Measurements from ENCODE around the gene HIPK3.
A peak's percentile ranks its signal among the peaks of the same experiment; 100 is the strongest.
"Not testable (repeated sequence)": the region's sequence is repeated elsewhere in the genome, so short reads cannot be mapped to it uniquely, and the experiment has no call there.

Gene HIPK3

DNA sequence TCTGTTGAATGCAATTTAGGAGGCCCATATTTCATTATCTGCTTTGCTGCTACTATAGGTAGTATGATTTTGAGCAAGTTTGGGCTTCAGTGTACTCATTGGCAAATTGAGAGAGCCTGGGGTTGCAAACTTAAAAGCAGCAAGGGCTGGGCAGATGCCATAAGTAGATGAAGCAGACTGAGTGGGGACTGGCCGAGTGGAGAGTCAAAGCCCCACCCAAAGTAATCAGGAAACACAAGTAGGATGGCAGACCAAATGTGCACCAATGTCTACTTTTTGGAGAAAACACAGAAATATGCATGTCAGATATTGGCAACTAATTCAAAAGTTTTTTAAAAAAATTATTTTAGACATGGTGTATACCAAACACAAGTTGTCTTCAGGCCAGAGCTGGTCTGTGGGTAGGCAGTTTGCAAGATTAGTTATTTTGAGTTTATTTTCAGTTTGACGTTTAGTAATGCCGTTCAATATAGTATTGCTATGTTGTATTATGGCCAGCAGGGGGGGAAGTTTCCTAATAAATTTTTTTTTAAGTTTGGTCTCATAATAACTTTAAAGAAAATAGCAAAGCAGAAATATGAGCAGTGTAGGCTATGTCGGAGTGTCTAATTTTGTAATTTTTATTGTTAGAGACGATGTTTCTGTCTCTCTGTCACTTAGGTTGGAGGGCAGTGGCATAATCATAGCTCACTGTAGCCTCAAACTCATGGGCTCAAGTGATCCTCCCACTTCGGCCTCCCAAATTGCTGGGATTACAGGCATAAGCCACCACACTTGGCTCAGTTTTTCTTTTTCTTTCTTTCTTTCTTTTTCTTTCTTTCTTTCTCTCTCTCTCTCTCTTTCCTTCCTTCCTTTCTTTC lies 105.1 kb downstream of the HIPK3 start:
- no peak for DNase-seq

DNA sequence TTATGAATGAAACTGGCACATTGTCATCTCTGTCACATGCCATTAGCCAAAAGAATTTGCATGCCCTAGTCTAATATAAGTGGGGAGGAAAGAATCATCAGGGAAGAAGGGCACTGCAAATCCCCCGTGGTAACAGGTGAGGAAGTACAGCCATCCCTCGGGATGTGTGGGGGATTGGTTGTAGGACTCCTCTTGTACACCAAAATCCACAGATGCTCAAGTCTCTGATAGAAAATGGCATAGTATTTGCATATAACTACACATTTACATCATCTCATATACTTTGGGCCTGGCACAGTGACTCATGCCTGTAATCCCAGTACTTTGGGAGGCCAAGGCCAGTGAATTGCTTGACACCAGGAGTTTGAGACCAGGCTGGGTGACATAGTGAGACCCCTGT lies 109.7 kb downstream of the HIPK3 start:
- DNase-seq, result no peak

DNA sequence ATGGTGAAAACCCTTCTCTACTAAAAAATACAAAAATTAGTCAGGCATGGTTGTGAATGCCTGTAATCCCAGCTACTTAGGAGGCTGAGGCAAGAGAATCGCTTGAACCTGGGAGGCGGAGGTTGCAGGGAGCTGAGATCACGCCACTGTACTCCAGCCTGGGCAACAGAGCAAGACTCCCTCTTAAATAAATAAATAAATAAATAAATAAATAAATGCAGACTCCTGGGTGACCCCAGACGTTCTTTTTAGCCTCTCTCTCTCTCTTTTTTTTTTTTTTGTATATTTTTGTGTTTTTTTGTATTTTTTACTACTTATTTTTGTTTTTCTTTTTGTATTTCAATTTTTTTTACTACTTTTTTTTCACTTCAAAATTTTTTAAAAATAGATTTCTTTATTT lies 111.3 kb downstream of the HIPK3 start:
- DNase-seq, result not testable (repeated sequence)

DNA sequence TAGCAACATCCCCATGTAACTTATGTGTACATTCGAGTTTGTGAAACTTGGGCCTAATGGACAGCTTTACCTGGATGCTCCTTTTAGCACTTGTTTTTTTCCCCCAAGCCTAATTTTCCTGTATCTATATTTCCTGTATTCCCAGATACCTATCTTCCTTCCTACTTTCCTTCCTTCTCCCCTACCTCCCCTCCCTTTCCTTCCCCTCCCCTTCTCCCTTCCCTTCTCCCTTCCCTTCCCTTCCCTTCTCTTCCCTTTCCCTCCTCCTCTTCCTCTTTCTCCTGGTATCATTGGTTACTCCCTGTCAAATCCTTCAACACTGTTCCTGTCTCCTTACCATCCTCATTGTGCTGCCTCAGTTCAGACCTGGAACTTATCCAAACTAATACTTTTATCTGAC lies 111.8 kb downstream of the HIPK3 start:
- DNase-seq, result no peak

DNA sequence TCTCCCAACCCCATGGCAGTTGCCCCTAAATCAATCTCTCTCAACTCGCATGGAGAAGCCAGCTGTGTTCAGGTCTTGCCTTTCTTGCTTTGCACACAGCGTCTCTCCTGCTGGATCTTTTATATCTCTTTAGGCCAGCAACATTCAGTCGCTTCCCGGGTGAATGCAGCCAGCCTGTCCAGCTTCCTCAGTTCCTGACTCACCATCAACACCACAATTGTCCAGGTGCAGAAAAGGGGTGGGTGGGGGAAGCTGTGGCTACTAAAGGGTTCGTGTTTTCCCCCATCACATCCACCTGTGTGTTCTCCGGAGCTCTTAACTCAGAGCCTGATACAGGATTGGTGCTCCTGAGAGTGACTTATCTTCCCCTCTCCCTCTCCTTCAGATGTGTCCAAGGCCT lies 116.5 kb downstream of the HIPK3 start:
- no peak for DNase-seq

DNA sequence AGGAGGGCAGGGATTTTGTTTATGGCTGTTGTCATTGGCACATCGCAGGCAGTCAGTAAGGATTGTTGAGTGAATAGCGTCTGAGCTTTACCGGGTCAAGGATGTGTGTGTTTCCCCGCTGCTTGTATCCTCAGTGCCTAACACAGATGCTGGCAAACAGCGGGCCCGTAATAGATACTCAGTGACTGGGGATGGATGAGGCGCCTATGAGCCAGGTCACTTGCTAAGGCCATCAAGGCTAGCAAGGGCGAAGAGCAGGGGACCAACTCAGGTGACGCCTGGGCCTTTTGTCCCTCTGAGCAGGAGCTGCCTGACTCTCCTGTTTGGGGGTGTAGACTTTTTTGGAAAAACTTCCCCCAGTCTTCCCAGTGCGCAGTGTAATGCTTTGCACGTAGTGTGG lies 118.1 kb downstream of the HIPK3 start:
- no peak for DNase-seq

DNA sequence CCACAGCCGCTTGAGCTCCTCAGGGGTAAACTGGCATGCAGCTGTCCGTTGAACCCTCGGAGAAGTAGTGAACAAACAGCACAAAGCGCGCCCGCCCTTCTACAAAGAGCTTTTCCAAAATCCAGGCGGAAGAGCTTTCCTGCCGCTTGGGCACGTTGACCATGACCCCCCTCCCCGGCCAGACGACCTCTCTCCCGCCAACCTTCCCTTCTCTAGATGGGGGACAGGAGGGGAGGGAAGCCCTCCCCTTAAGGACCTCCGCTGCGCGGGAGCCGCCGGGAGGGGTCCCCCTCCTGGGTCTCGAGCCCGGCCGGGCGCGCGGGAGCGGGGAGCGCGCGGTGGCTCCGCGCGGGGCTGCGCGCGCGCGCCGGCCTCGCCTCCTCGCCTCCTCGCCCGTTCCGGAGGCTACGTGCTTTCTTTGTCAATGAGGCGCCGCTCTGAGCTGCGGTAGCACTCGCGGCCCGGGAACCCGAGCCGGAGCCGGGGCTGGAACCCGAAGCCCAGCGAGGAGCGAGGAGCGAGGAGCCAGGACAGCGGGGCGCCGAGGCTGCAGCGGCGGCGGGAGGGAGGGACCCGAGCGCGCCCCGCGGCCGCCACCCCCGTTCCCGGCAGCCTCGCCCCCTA lies 118.6 kb downstream of the HIPK3 start, which contains the start of gene KIAA1549L:
TSS of gene KIAA1549L (plus strand) at position 421 of the 624 bp plus-strand sequence.
- peak; percentile 3 for DNase-seq

DNA sequence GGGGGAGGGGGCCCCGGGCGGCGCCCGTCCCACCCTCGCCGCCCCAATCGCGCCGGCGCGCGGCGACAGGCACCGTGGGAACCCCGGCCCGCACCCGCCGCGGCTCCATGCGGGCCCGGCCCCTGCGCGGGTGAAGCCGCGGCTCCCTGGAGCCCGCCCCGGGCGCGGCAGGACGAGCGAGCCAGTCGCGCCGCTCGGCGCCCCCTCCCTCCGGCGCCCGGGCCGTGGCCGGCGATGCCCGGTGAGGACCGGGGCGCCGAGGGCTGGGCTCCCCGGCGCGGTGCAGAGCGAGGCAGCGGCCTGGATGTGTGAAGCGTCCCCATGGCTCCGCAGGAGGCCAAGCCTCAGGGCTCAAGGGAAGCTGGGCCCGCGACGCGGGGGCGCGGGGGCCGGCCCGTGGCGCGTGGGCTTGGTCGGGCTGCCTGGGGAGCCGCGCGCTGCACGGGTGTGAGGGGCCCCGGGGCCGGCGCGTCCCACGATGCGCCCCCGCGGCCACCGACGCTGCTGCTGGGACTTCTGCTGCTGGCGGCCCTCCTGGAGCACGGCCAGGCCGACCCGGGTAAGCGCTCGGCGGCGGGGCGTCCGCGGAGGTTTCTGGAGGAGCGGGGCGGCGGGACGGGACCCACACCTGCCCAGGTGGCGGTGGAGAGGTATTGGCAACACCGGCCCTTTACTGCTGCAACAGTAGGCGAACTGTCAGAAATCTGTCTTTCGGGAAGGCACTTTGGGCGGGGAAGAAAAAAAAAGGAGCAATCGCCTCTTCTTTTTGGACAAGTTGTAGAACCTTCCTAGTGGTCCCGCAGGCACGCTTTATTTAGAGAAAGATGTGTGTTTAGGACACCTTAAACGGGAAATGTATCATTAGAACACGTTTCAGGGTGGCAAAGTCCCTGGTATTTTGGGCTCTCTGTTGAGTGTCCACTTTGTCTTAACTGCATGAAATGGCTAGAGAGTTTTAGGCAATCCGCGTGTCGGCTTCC lies 119.4 kb downstream of the HIPK3 start:
- DNase-seq, result no peak

DNA sequence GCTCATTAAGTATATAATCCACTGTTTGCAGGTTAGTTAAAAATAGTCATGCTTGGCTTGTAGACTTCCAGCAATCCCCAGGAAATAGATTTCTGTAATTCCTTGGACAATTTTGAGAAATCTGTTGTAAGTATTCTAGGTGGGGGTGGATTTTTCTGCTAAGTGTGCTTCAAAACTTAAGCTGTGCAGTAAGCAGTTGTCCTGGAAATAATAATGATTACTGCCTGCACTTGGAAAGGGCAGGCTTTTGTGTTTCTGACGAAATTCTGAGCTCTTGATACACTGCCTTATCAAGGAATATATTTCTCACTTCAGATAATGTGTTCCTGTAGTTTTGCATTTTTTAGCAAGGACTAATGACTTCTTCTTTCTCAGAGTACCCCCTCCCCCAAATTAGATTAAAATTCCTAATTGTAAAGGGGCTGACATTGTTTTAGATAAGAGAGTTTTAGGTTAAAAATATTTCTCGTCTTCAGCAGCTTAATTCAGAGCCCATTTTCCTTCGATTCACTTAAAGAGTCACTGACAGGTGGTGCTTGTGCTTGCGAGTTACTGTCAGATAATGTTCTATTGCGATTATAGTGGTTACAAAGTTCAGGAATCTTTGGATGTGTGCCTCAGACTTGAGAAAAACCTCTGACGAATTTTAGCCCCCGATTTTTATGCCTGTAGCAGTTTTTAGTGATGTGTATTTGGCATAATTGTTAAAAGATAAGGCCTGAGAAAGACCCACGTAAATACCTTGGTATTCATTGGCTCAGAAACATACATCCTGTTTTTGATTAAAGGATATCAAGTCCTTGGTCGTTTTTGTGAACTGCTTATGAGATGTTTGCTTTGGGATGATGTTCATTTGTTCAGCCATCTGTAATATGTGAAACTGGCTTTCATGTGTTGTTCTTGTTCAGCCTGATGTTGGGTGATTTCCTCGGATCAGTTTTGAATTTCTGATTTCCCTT lies 120.5 kb downstream of the HIPK3 start:
- DNase-seq, result no peak

DNA sequence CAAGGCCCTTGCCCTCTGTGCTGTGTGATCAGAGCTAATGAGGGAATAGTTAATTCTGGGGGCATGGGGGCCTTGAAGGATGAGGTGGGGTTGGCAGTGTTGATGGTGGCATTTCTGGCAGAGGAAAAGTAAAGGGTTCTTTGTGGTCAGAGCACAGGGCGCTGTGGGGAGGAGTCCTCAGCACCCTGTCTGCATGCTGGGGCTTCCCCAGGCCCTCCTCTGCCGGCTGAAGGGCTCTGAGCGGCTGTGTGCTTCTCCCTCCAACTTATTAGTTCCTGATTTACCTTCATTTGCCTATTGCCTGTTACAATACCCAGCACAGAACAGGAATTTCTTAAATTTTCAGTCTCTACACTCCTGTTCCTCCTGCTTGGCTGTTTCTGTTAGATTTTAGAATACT lies 122.8 kb downstream of the HIPK3 start:
- no peak for DNase-seq

DNA sequence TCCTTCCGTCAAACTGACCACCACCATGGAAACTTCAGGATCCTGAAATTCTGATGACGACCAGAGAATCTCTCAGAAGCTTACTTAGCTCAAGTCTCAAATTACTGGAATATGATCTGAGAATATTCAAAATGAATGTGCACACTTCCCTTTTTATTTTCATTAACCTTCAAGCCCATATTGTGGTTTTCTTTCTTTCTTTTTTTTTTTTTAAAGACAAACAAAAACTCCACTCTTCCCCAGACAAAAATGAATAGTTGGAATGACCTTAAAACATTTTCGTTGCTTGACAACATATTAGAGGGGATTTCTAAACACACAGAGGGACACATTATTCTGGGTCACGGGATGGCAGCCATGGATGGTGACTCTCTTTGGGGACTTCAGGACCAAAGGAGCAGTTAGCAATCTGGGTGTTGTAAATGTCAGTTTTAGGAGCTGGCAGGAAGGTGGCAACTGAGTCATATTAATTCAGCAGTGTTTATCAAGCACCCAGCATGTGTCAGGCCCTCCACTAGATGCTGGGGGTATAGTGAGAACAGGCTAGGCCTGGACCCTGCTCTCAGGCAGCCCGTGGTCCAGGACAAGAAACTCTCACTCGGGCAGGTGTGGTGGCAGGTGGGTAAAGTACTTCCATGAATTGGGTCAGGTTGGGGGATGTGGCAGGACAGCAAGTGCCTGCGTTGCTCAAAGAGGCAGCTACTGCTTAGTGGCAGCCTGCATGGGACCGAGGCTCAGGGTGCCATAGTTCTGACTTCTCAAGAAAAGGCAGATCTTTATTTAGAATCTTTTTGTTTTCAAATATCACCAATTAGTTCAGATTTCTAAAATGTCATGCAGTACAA lies 126.1 kb downstream of the HIPK3 start:
- no peak for DNase-seq

DNA sequence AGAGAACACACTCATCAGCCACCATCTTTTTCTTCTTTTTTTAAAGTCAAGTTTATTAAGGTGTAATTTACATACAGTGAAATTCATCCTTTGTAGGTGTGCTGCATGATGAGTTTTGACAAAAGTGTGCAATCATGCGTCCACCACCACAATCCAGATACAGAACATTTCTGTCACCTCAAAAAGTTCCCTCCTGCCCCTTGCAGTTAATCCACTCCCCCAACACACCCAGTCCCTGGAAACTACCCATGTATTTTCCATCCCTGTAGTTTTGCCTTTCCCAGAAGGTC lies 126.7 kb downstream of the HIPK3 start:
- DNase-seq, result no peak

DNA sequence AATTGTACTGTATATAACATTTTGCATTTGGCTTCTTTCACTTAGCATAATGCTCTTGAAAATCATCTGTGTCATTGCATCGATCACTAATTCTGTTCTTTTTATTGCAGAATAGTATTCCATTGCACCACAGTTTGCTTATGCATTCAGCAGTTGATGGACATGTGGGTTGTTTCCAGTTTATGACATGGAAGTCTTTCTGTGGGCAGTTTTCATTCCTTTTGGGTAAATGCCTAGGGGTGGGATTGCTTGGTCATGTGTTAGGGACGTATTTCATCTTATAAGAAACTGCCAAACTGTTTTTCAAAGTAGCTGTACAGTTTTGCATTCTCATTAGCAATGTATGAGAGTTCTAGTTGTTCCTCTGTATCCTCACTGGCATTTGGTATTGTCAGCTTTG lies 127.0 kb downstream of the HIPK3 start:
- no peak for DNase-seq

DNA sequence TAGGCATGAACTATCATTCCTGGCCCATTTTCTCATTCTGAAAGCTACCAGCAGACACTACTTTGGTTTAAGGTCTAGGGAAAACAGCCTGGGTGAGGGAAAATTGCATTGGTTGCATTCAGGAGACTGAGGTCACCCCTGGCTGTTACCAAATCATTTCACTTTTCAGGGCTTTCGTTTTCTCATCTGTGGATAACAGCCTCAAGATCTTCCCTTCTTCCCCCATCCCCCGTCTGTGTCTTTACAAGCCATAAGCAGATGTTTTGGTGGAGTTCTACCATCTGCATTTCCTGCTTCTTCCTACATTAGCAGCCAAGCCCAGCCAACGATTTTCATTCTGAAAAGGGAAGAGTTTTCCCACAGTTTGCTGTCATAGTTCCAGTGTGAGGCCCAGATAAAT lies 130.4 kb downstream of the HIPK3 start:
- no peak for DNase-seq

DNA sequence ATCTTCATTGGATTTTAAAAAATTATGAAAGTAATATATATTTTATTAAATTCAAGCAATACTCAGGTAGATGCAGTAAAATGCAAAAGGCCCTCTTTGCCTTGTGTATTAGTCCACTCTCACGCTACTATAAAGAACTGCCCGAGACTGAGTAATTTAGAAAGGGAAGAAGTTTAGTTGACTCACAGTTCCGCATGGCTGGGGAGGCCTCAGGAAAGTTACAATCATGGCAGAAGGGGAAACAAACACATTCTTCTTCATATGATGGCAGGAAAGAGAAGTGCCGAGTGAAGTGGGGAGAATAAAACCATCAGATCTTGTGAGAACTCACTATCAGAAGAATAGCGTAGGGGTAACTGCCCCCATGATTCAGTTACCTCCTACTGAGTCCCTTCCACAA lies 130.8 kb downstream of the HIPK3 start:
- DNase-seq, result no peak

DNA sequence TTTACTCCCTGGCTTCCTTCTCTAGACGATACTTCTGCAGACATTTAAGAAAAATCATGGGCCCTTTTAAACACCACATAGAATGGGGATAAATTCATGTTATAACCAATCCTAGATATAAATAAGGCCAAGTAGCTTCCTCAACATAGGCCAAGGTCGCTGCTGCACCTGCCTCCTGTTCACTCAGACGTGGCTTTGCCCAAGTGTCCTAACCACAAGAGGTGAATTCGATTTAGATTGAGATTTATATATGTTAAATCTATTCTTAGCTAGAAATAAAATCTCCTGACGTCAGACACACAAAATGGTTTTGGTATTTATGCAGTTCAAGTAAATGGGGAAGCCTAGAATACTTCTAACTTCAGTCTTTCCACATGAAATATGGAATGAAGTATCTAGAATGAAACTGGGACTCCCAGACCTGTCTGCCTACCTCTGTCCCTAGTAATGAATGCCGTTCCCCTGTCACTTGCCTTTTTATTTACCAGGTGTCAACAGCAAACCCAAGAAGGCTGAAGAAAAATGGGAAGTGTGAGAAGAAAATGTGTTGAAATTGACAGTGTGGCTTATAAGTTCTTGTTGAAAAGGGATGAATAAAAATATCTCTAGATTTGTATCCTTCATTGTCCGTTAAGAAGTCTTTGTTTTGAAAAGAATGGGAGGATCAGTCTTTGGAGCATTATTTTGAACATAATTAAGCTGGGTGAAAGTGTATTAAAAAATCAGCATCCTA lies 131.8 kb downstream of the HIPK3 start:
- no peak for DNase-seq

DNA sequence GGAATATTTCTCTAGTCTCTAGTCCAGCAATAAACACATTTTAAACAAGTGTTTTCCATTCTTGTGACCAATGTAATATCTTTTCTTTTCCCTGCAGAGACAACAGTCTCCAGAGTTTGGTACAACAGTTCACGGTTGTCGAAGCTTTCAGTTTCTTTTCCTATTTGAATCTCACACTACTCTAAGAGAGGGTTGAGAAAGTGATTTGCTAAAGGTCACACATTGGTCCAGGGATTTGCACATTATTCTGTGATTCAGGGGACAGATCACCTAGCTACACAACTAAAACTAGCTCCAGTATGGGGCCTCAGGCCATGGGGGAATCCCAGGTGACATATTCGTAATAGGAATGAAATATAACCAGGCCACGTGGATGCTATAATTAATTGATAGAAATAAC lies 132.5 kb downstream of the HIPK3 start:
- DNase-seq, result no peak

DNA sequence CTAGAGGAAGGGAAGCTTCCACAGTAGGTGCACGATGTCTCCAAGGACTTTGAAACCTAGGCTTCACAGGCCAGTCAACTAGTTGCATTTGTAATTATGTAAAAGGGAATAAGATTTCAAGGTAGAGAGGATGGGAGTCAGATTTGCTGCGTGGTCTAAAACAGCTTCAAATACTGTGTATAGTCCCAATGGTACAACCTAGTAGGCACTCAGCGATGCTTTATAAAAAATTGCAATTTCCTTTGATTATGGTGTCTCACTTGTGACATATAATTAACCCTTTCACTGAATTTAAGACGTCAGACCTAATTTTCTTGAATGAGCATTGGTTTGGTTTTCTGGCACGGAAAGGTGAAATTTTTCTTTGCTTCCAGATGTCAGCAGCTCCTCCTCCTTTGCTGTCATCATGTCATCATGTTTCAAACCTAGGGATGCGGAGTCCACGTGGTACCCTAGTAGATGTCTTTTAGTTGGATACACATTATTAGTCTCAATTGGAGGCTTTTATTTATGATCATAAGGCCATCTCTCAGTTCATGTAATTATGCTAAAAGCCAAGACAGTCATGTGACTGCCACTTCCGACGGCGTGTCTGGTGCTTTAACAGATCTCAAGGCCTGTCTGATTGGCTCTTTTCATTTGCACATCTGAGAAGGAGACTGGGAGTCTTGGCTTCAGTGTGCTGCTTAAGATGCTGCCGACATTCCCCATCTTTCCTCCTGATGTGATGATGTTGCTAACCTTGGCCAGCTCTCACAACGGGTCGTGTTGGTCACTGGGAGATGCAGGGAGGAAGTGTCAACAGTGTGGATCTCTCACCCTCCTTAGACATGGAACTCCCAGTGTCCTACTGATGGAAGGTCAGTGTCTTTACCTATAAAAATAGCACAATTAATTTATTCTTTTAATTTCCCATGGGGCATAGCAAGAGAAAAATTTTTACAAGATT lies 134.0 kb downstream of the HIPK3 start:
- no peak for DNase-seq

DNA sequence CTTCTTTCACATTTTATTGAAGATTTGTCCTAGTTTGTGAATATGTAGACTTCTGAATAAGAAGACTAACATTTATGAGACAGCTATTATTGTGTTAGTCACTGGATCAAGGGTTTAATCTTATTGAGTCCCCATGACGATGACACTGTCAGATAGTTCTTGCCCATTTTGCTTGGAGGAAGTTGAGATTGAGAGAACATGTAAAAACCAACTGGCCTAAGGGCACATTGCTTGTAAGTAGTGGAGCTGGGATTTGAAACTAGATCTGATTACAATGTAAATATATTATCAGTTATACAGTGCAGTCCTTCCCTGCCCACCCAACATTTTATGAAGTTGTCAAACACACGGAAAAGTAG lies 134.7 kb downstream of the HIPK3 start:
- DNase-seq, result no peak

Data from stimulated activated CD4-positive, alpha-beta T cell treated with anti-CD3 and anti-CD28 coated beads, Interleukin-4, amount 100 ng/mL, for 1 hour (primary cell).